HG03354 (cell line): ENCODE measurements around the gene GPR68.

Experiments
- ATAC-seq: cut with Tn5 transposase; IDR thresholded peaks from one replicate; pipeline ENCODE4 v1.9.1; 2021; ENCODE audit warnings: mild to moderate bottlenecking; ENCODE audit not compliant: unreplicated experiment, poor library complexity, severe bottlenecking

The GPR68 gene, protein sequence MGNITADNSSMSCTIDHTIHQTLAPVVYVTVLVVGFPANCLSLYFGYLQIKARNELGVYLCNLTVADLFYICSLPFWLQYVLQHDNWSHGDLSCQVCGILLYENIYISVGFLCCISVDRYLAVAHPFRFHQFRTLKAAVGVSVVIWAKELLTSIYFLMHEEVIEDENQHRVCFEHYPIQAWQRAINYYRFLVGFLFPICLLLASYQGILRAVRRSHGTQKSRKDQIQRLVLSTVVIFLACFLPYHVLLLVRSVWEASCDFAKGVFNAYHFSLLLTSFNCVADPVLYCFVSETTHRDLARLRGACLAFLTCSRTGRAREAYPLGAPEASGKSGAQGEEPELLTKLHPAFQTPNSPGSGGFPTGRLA

DNA sequence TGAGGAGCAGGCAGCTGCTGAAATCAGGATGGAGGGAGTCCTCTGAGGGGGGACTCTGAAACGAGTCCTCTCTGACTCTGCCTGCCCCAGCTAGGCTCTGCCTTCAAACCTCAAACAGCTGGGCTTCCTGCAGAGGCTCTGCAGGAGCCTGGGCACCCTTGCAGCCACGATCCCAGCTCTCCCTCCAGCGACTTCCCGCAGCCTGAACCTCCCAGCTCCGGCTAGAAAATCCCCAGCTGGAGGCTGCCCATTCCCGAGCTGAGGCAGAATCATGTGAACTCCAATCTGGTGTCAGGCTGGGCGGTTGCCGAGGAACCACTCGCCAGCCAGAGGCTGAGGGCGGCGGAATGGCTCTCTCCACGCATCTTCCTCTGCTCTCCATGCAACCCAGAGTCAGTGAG is at the start of gene GPR68:
GPR68 (minus strand) TSS at position 204 of the 401 bp plus-strand sequence. CDS start 9,654 bp downstream, outside the sequence.
- ATAC-seq = no peak

DNA sequence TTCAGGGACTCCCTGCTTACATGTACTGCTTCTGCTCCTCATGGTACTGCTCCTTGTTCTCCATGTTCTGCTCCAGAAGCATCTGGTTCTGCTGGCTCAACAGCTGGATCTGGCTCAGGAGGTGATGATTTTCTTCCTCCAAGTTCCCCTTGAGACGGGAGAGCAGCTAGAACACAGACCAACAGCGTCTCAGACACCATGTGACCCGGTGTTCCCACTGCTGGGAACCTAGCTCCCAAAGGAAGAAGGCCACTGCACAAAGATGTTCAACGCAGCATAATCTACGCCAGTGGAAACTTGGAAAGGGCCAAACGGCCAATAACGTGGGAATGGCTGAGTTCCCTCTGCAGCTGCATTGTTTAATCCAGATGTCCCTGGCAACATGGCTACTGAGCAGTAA is 49.6 kb upstream of the GPR68 start:
- ATAC-seq = no peak

- ATAC-seq = no peak
Measured at GRCh38 chr14:91293281-91293680, 48.8 kb upstream of the GPR68 start.

- no peak for ATAC-seq
Measured at GRCh38 chr14:91292491-91292890, 48.0 kb upstream of the GPR68 start.

GRCh38 chr14:91291786-91292405 is 47.4 kb upstream of the GPR68 start:
- no peak for ATAC-seq

DNA sequence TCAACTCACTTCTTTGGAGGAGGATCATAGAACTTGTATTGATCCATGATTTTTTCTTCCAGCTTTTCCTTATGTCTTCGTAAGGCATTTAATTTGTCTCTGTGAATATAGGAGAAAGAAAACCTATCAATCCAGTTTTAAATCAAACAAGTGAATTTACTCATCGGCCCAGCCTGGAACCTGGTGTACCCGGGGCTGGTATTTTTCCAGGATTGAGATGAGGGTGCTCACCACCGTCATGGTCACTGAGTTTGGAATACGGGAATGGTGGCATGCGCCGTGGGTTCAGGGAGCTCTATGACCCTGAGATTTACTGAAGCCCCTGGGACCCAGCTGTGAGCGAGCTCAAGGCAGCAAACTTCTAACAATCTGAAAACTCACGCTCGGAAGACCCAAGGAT is 46.5 kb upstream of the GPR68 start:
- ATAC-seq = no peak

DNA sequence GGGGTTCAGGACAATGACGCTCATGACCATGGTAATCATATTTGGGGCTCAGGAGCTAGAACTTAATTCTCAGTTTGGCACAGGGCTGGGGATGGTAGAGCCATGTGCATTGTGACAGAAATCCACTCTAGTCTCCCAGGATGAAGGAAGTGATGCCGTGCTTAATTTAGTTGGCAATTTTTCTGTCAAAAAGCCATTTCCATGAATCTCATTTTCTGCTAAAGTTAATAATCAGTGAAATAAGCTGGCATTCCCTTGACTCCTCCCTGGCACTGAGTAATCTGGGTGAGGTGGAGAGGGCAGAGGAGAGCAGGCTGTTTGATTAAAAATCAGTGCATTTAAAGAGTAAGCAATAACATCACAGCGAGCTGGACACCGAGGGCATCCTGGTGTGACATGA is 45.0 kb upstream of the GPR68 start:
- no peak for ATAC-seq

DNA sequence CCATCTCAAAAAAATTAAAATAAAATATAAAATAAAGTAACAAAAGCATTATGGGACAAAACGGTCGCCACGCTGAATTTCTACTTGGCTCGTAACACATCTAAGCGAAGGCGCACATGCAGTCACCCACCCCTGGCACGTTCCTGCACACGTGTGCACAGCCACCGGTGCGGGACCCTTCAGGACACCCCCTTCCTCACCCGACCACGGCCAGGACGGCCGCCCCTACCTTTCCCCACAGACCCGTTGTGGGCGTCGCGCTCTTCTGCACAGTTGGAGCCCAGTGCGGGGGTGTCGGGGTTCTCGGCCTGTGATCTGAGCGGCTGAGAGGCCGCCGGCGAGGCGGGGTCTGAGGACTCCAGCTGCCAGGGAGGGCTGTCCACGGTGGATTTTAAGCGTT is 44.4 kb upstream of the GPR68 start:
- ATAC-seq = no peak

DNA sequence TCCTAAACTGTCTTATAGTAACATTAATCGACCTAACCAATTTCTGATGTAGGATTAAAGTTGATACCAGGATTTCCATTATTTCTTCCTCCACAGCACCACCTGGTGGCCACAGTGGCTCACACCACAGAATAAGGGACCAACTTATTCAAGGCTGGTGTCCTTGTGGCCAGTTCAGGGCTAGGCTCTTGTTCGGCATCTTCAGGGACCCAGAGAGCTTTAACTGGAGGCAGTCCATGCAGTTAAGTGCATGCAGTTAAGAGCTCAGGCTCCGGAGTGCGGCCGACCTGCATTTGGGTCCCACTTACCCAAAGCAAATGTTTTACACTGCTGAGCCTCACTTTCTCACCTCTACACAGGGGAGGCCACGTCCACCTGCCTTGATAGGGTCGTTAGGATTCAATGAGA is 42.0 kb upstream of the GPR68 start:
- no peak for ATAC-seq

GRCh38 chr14:91284791-91285548 is 40.5 kb upstream of the GPR68 start:
- ATAC-seq = no peak

DNA sequence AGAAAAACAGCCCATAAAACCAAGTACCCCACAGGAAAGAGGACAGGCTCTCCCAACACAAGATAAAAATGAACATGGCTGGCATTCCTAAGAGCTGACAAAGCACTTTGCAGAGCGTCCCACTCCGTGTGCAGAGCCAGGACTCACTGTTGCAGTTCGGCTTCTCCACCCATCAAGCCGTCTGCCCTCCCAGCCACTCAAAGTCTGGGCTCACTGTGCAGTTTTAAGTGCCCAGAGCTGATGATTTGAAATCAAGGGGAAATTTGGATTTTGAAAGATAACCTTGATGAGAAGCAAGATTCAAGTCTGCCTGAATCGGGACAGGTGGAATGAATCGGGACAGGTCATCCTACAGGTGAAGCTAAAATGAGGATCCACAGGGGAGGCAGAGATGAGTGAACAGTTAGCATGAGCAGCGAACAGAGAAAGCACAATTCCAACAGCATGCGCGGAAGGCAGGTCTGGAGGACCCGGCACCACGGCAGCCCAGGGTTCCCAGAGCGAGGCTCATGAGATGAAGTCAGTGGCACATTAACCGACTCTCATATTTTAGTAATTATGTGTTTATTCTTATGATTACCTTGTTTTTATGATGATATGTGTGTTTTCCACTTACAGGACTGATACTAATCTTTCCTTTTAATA is 39.8 kb upstream of the GPR68 start:
- ATAC-seq = no peak

DNA sequence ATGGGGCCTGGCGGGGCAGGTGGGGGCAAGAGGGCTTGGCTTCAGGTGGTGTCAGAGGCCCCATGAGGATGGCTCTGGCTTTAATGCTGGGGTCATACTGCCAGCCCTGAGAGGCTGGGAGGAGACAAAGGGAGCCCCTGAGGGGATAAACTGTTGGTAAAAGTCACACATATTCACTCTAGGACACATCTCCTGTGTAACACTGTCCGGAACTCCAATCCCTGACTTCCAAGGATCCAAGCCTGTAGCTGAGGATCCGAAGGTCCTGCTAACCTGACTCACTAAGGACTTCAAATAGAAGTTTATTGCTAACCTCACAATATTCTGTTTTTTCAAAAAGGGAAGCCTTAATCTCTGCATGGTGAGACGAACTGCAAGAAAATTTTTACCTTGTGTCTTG is 39.2 kb upstream of the GPR68 start:
- ATAC-seq = no peak

DNA sequence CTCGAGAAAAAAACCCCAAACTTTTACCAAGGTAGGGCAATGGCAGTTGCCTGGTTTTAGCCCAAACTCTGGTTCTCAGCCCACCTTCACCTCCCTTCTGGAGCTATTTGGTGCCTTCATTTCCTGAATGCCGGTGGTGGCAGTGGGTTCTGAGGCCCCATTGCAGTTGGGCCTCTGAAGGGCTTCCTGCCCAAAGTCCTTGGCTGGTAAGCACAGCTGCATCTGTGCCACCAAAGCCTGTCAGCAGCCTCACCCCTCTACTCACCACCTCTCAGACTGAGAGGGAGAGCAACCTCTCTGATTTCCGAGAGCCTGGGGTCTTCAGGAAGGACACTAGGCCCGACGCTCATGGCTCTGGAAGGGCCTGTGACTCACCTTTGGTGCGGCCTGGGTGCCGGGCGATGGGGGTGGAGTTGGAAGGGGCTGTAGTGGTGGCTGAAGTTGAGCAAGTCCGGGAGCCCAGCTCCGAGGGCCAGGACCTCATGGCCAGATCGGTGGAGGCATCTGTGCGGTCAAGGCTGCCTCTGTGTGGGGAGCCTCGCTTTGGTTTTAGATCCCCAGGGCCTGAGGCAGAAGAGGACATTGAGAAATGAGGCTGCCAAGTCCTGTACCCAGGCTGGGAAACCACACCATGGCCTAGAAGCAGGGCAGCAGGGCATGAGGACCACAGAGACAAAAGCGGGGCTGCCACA is 38.6 kb upstream of the GPR68 start:
- ATAC-seq = no peak

GRCh38 chr14:91281346-91281745 is 36.8 kb upstream of the GPR68 start:
- no peak for ATAC-seq

GRCh38 chr14:91280129-91280528 is 35.6 kb upstream of the GPR68 start:
- ATAC-seq = no peak

GRCh38 chr14:91279354-91279753 is 34.9 kb upstream of the GPR68 start:
- no peak for ATAC-seq

GRCh38 chr14:91278383-91278715 is 33.8 kb upstream of the GPR68 start:
- ATAC-seq = no peak

GRCh38 chr14:91277546-91278382 is 33.3 kb upstream of the GPR68 start:
- ATAC-seq = no peak

DNA sequence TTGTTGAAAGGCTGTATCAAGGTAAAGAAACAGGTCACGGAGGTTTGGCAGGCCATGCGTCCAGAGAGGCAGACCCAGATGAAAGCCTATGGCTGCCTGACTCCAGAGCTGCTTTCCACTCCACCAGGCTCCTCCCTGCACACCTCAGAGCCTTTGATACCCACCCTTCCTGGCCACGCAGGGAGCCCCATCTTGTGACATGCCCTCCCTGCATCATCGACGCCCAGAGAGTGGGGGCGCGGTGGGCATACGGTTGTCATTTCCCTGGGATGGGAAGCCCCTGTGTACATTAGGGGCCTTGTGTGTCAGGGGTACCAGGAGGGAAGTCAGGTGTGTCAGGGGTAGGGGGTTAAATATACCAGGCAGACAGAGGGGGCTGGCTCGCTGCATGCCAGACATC is 30.3 kb upstream of the GPR68 start:
- ATAC-seq = no peak
